ENCODE results near the gene PLBD2.

PLBD2 gene

DNA sequence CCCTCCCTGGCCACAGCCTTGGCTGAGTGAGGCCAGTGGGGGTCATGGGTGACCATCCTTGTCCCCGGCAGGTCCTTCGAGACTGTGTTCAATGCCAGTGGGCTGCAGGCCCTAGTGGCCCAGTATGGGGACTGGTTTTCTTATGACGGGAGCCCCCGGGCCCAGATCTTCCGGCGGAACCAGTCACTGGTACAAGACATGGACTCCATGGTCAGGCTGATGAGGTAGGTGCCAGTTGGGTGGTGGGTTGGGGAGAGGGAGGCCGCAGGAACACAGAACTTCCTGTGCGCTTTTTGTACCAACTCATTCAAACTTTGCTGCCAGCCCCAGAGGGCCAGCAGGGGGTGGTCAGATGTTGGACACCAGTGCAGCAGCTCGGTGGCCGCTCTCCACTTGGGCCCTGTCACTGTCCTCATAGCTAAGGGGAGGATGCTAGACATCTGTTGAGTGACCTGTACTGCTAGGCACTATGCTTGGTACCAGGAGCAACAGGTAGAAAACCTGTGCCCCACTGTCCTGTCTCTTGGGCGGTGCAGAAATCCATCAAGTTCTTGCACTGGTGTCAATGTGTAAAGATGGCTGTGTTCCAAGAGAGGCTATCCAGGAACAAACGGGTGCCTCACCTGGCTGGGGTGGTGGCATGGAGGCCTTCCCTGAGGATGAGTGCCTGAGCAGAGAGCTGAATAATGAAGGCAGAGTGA is 28.6 kb downstream of the PLBD2 start:
- Histone ChIP-seq H3K4me1 (ENCODE audit: insufficient read depth, low read length) (no peaks in the 10 kb centered on the region), H3K4me3 (ENCODE audit: low read length) (no peak overlapping the region), H3K27me3 (ENCODE audit: insufficient read depth, low read length) (no peaks in the 10 kb centered on the region), H2AFZ (ENCODE audit: low read depth, low read length) (no peak overlapping the region), H3K9me3 (ENCODE audit: low read length) (no peaks in the 10 kb centered on the region), H3K36me3 (ENCODE audit: insufficient read depth, low read length) (peaks cover 54% of the 10 kb centered on the region)

DNA sequence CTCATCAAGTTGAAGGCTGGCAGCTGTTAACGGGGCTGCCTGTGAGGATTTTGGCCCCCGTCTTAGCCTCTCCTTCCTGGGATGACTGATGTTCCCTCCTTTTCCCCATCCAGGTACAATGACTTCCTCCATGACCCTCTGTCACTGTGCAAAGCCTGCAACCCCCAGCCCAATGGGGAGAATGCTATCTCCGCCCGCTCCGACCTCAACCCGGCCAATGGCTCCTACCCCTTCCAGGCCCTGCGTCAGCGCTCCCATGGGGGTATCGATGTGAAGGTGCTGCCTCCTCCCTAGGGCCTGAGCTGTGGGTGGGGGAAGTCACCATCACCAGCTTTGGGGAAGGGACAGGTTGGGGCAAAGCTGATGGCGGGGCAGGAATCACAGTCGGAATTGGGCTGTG is 29.2 kb downstream of the PLBD2 start:
- no peaks in the 10 kb centered on the region for H3K27me3 ChIP-seq (ENCODE audit: insufficient read depth, low read length)
- H3K4me1 ChIP-seq (ENCODE audit: insufficient read depth, low read length) = no peaks in the 10 kb centered on the region
- peaks cover 54% of the 10 kb centered on the region for H3K36me3 ChIP-seq (ENCODE audit: insufficient read depth, low read length)
- H3K4me3 ChIP-seq (ENCODE audit: low read length) = no peak overlapping the region
- no peaks in the 10 kb centered on the region for H3K9me3 ChIP-seq (ENCODE audit: low read length)
- no peak overlapping the region for H2AFZ ChIP-seq (ENCODE audit: low read depth, low read length)

DNA sequence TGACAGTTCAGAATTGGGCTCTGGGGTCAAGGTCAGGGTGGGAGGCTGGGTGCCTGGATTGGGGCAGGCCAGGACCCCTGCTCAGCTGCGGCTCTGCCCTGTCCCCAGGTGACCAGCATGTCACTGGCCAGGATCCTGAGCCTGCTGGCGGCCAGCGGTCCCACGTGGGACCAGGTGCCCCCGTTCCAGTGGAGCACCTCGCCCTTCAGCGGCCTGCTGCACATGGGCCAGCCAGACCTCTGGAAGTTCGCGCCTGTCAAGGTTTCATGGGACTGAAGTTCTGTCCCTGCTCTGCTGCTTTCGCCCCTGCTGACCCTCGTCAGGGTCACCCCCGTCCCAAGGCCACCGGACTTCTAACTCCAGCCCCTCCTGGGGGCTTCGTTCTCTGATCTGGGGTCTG is 30.0 kb downstream of the PLBD2 start:
- Histone ChIP-seq H3K4me3 (ENCODE audit: low read length) (no peak overlapping the region), H3K9me3 (ENCODE audit: low read length) (peaks cover 3% of the 10 kb centered on the region), H3K36me3 (ENCODE audit: insufficient read depth, low read length) (peaks cover 51% of the 10 kb centered on the region), H2AFZ (ENCODE audit: low read depth, low read length) (no peak overlapping the region), H3K27me3 (ENCODE audit: insufficient read depth, low read length) (no peaks in the 10 kb centered on the region), H3K4me1 (ENCODE audit: insufficient read depth, low read length) (no peaks in the 10 kb centered on the region)

DNA sequence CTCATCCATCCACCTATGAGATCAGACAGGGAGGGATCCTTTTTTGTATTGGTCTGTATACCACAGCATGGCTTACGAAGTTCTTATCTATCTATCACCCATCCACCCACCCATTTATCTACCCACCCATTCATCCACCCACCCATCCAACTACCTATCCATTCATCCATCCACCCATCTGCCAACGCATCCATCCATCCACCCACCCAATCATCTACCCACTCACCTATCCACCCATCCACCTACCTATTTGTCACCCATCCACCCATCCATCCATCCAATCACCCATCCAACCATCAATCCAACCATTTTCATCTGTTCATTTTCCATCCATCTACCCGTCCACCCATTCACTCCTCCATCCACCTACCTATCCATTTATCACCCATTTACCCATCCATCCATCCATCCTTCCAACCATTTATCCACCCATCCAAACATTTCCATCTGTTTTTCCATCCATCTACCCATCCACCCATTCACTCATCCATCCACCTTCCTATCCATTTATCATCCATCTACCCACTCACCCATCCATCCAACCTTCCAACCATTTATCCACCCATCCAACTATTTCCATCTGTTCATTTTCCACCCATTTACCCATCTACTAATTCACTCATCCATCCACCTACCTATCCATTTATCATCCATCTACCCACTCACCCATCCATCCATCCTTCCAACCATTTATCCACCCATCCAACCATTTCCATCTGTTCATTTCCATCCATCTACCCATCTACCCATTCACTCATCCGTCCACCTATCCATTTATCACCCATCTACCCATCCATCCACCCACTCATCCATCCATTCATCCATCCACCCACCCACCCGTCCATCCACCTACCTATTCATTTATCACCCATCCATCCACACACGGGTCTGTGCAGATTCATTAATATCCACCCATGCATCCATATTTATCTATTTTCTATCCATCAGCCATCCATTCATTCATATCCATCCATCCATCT is 32.0 kb downstream of the PLBD2 start:
- H2AFZ ChIP-seq (ENCODE audit: low read depth, low read length) = no peak overlapping the region
- no peak overlapping the region for H3K4me3 ChIP-seq (ENCODE audit: low read length)
- H3K4me1 ChIP-seq (ENCODE audit: insufficient read depth, low read length) = no peaks in the 10 kb centered on the region
- H3K36me3 ChIP-seq (ENCODE audit: insufficient read depth, low read length) = peaks cover 42% of the 10 kb centered on the region
- H3K27me3 ChIP-seq (ENCODE audit: insufficient read depth, low read length) = no peaks in the 10 kb centered on the region
- peaks cover 3% of the 10 kb centered on the region for H3K9me3 ChIP-seq (ENCODE audit: low read length)

DNA sequence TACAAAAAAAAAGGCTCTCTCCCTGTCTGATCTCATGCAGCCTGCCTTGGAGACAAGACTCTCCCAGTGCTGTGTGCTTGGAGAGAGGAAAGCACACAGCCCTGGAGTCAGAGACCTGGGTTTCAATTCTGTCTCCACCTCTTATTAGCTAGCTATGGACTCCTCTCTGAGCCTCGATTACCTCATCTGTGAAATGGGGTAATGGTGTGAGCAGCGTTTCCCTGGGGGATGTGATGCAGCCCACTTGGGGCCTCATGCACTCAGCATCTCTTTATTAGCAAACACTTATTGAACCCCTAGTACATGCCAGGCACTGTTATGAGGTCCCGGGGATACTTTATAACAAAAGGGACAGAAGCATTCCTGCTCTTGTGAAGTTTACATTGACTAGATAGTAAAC is 32.8 kb downstream of the PLBD2 start:
- H3K9me3 ChIP-seq (ENCODE audit: low read length) = peaks cover 3% of the 10 kb centered on the region
- no peaks in the 10 kb centered on the region for H3K4me1 ChIP-seq (ENCODE audit: insufficient read depth, low read length)
- H3K4me3 ChIP-seq (ENCODE audit: low read length) = no peak overlapping the region
- no peaks in the 10 kb centered on the region for H3K27me3 ChIP-seq (ENCODE audit: insufficient read depth, low read length)
- peaks cover 36% of the 10 kb centered on the region for H3K36me3 ChIP-seq (ENCODE audit: insufficient read depth, low read length)
- H2AFZ ChIP-seq (ENCODE audit: low read depth, low read length) = no peak overlapping the region

DNA sequence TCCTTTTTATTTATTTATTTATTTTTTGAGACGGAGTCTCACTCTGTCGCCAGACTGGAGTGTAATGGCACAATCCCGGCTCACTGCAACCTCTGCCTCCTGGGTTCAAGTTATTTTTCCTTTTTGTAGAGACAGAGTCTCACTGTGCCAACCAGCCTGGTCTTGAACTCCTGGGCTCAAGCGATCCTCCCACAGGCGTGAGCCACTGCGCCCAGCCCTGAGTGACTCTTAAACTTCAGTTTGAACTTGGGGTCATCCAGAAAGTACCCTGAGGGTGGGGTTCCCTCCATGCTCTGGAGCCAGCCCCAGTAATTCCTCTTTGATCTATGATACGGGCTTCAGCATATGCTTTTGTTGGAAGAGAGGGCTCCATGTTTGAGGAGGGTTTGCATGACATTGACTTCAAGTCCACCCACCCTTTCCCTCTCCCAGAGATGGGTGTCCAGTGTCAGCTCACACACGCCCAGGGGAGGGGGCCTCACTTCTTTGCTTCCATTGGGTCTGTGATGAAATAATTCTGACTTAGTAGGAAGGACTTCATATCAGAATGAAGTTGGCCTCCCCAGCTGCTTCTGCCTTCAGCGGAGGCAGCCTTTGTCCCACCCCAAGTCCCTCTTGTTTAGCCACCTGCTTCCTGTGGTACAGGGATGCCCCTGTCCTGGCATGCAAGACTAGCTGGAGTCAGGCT is 33.4 kb downstream of the PLBD2 start:
- Histone ChIP-seq H3K36me3 (ENCODE audit: insufficient read depth, low read length) (peaks cover 34% of the 10 kb centered on the region), H3K27me3 (ENCODE audit: insufficient read depth, low read length) (no peaks in the 10 kb centered on the region), H2AFZ (ENCODE audit: low read depth, low read length) (no peak overlapping the region), H3K9me3 (ENCODE audit: low read length) (peaks cover 3% of the 10 kb centered on the region), H3K4me1 (ENCODE audit: insufficient read depth, low read length) (no peaks in the 10 kb centered on the region), H3K4me3 (ENCODE audit: low read length) (no peak overlapping the region)

DNA sequence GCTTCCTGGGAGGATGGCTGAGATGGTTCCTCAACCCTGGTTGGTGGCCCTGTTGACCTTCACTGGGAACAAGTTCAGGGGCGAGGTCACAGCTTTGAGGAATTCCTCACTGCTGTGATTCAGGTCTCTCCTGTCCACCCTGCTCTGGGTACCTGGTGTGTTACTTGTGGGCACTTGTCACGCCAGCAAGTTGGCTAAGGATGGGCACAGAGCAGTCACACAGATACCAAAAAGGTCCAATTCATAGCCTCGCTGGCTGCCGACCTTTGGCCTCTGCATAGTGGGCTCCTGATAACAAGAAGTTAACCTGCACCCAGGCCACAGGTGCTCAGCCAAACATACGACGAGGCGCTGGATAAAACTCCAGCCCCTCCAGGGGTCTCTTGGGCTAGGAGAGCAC is 34.1 kb downstream of the PLBD2 start:
- Histone ChIP-seq H3K9me3 (ENCODE audit: low read length) (peaks cover 3% of the 10 kb centered on the region), H3K4me1 (ENCODE audit: insufficient read depth, low read length) (no peaks in the 10 kb centered on the region), H2AFZ (ENCODE audit: low read depth, low read length) (no peak overlapping the region), H3K36me3 (ENCODE audit: insufficient read depth, low read length) (peaks cover 27% of the 10 kb centered on the region), H3K4me3 (ENCODE audit: low read length) (no peak overlapping the region), H3K27me3 (ENCODE audit: insufficient read depth, low read length) (no peaks in the 10 kb centered on the region)

DNA sequence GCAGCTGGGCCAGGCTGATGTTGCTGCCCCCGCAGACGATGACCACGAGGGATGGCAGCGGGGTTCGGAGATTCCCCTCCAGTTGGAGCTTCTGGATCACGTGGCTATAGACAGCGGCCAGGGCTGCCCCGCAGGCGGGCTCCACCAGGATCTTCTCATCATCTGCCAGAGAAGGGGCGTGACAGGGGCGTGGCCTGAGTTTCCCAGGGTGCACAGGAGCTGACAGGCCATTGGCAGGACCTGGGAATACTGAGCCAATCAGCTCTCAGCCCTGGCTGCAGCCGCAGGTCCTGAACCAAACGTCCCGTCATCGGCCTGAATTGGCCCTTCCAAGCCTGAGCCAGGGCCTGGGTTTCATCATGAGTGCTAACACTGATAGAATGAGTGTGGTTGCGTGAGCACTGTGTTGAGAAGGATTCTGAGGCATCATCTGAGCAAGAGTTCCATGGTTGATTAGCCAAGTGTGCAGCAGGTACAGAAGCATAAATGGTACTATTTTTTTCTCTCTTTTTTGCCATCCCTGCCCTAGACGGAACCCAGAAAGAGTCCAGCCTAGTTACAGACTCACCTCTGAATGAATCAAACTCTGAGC is 34.7 kb downstream of the PLBD2 start:
- H3K36me3 ChIP-seq (ENCODE audit: insufficient read depth, low read length) = peaks cover 24% of the 10 kb centered on the region
- H3K4me1 ChIP-seq (ENCODE audit: insufficient read depth, low read length) = no peaks in the 10 kb centered on the region
- no peak overlapping the region for H3K4me3 ChIP-seq (ENCODE audit: low read length)
- H2AFZ ChIP-seq (ENCODE audit: low read depth, low read length) = no peak overlapping the region
- H3K9me3 ChIP-seq (ENCODE audit: low read length) = peaks cover 3% of the 10 kb centered on the region
- no peaks in the 10 kb centered on the region for H3K27me3 ChIP-seq (ENCODE audit: insufficient read depth, low read length)

DNA sequence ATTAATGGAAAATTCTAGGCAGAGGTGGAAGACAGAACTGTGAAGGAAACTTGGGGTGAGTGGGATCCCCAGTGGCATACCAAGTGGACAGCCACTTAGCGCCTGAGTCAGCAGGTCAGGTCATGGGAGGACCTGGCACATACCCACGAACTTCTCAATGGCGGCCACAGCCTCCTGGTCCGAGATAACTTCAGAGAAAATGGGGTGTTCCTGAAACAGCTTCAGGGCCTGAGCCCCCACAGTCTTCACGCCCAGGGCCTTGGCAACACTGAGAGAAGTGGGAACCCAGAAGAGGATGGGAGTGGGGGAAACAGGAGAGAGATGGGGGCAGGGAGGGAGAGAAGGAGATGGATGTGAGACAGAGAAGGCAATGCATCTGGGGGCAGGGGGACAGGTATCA is 35.4 kb downstream of the PLBD2 start:
- peaks cover 3% of the 10 kb centered on the region for H3K9me3 ChIP-seq (ENCODE audit: low read length)
- no peaks in the 10 kb centered on the region for H3K27me3 ChIP-seq (ENCODE audit: insufficient read depth, low read length)
- no peaks in the 10 kb centered on the region for H3K4me1 ChIP-seq (ENCODE audit: insufficient read depth, low read length)
- H3K36me3 ChIP-seq (ENCODE audit: insufficient read depth, low read length) = peaks cover 18% of the 10 kb centered on the region
- no peak overlapping the region for H3K4me3 ChIP-seq (ENCODE audit: low read length)
- no peak overlapping the region for H2AFZ ChIP-seq (ENCODE audit: low read depth, low read length)

DNA sequence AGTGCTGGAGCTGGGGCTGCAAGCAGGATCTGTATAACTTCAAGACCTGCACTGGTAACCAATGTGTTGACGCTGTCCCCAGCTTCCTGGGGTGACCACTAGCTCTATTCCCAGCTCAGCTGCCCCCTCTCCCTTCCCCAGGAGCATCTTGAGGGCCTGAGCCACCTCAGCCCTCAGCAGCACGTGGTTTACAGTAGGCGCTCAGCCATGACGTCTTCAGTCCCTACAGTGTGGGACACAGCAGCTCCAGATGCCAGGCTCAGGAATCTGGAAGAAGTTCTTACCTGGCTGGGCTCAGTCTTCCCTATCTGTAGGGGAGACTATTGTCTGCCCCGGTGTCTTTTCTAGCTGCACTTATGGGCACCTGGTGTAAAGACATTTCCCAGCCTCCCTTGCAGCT is 36.7 kb downstream of the PLBD2 start:
- peaks cover 3% of the 10 kb centered on the region for H3K9me3 ChIP-seq (ENCODE audit: low read length)
- no peak overlapping the region for H2AFZ ChIP-seq (ENCODE audit: low read depth, low read length)
- no peak overlapping the region for H3K4me3 ChIP-seq (ENCODE audit: low read length)
- no peaks in the 10 kb centered on the region for H3K27me3 ChIP-seq (ENCODE audit: insufficient read depth, low read length)
- peaks cover 8% of the 10 kb centered on the region for H3K36me3 ChIP-seq (ENCODE audit: insufficient read depth, low read length)
- no peaks in the 10 kb centered on the region for H3K4me1 ChIP-seq (ENCODE audit: insufficient read depth, low read length)

DNA sequence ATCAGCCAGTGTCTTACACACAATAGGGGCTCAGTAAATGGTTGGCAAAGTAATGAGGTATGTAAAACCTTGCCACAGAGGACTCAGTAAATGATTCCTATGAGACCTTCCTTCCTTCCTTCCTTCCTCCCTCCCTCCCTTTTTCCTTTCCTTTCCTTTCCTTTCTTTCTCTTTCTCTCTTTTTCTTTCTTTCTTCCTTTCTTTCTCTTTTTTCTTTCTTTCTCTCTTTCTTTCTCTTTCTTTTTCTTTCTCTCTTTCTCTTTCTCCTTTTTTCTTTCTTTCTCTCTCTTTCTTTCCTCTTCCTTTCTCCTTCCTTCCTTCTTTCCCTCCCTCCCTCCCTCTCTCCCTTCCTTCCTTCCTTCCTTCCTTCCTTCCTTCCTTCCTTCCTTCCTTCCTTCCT is 37.8 kb downstream of the PLBD2 start:
- Histone ChIP-seq H3K9me3 (ENCODE audit: low read length) (peaks cover 3% of the 10 kb centered on the region), H3K4me1 (ENCODE audit: insufficient read depth, low read length) (no peaks in the 10 kb centered on the region), H3K4me3 (ENCODE audit: low read length) (no peak overlapping the region), H3K27me3 (ENCODE audit: insufficient read depth, low read length) (no peaks in the 10 kb centered on the region), H3K36me3 (ENCODE audit: insufficient read depth, low read length) (no peaks in the 10 kb centered on the region), H2AFZ (ENCODE audit: low read depth, low read length) (no peak overlapping the region)

DNA sequence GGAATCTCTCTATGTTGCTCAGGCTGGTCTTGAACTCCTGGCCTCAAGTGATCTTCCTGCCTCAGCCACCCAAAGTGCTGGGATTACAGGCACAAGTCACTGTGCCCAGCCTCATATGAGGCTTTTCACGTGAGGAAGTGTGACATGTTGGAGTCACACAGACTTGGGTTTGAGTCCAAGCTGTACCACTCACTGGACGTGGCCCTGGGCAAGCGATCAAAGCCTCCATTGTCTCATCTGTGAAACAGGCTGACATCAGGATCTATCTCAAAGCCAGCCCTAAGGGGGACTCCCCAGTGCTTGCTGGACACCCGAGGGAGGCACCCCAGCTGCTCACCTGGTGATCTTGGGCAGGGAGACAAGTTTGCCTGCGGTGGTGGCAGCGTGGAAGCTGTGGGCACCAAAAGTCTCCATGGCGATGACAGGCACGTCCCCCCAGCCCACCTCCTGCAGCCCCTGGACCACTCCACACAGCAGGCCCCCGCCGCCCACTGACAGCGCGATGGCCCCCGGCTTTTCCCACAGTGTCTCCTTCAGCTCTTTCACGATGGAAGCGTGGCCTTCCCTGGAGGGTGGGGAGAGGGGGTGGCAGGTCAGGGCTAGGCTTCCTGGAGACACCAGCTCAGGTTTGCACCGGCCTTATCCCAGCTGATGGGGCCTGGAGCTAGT is 38.6 kb downstream of the PLBD2 start:
- Histone ChIP-seq H3K4me1 (ENCODE audit: insufficient read depth, low read length) (no peaks in the 10 kb centered on the region), H3K36me3 (ENCODE audit: insufficient read depth, low read length) (no peaks in the 10 kb centered on the region), H2AFZ (ENCODE audit: low read depth, low read length) (no peak overlapping the region), H3K4me3 (ENCODE audit: low read length) (no peak overlapping the region), H3K9me3 (ENCODE audit: low read length) (peaks cover 3% of the 10 kb centered on the region), H3K27me3 (ENCODE audit: insufficient read depth, low read length) (no peaks in the 10 kb centered on the region)

Measured in neuron (in vitro differentiated cells).